GM12874 (cell line): Measurements from ENCODE around the gene EHD2.

ENCODE experiments used
- CTCF ChIP-seq: IDR thresholded peaks from 2 replicates; pipeline ENCODE4 v1.5.1; 2011; ENCODE audit warnings: low read depth, mild to moderate bottlenecking, control low read depth, low read length, moderate library complexity; ENCODE audit not compliant: insufficient read depth

The EHD2 gene

GRCh38 chr19:47674548-47674947, 38.7 kb upstream of the EHD2 start:
- no peak for TF ChIP-seq CTCF

- no peak for TF ChIP-seq CTCF
These were observed 38.0 kb upstream of the EHD2 start for GRCh38 chr19:47675271-47675670.

GRCh38 chr19:47675859-47676258, 37.4 kb upstream of the EHD2 start:
- TF ChIP-seq CTCF: no peak

- no peak for TF ChIP-seq CTCF
These were observed 36.4 kb upstream of the EHD2 start for GRCh38 chr19:47676811-47677210.

GRCh38 chr19:47679251-47679900, 33.8 kb upstream of the EHD2 start:
- TF ChIP-seq CTCF: no peak

- no peak for TF ChIP-seq CTCF
These were observed 33.0 kb upstream of the EHD2 start for GRCh38 chr19:47679922-47680857.

GRCh38 chr19:47680858-47681332, 32.3 kb upstream of the EHD2 start:
- TF ChIP-seq CTCF: no peak
